NCI-H526 treated with DMSO at 0.1 percent for 48 hours (cell line): ENCODE measurements around the gene PBRM1.

Experiments used
- DNase-seq: peaks from one replicate; lab custom pipeline; 2025; lab: John Stamatoyannopoulos, UW

Gene PBRM1

DNA sequence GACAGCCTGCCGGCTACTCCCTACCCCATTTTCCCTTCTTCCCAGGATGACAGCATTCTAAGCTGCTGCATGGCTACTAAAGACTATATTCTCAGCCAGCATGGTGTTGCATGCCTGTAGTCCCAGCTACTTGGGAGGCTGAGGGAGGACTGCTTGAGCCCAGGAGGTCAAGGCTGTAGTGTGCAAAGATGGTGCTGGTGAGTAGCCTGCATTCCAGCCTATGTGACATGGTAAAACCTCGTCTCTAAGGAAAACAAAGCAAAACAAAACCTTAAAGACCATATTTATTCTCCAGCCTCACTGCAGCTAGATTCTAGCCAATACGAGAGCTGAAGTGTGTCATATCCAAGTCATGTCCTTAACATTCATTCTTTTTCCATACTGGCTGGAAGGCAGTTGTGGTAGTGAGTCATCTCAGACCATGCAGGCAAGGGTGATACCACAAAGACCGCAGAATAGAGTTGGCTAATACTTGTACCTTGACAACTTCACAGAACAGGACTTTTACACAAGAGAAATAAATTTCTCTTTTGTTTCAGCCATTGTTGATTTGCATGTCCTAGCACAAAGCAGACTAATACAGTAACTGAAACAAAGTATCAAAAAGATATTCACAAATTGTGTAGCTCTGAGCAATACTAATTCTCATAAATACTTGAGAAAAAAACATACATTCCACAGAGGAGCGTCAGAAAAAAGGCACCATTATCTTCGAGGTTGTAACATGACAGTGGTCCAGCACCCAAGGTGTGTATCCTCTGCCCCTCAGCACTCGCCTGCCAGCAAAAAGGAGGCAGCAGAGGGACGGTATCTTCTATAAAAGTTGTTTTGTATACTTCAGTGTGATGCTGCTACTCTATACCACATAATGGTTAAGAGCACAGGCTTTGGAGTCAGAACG is 14.8 kb downstream of the PBRM1 start:
- no peak for DNase-seq

DNA sequence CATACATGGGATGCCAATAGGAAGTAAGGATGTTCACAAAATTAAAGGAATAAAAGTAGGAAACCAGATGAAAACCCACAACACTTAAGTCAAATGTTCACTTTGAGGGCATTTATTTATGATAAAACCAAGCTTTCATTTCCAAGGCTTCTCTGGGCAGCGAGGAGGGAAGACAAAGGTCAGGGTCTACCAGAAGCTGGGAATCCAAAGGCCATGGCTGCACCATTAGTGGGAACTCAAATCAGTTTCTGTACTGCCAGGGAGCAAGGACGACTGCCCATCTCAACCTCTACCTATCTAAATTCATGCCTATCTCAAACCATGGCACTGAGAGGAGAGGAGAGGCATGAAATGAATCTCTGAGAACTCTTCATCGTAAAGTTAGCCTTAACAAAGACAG is 22.6 kb downstream of the PBRM1 start:
- no peak for DNase-seq

DNA sequence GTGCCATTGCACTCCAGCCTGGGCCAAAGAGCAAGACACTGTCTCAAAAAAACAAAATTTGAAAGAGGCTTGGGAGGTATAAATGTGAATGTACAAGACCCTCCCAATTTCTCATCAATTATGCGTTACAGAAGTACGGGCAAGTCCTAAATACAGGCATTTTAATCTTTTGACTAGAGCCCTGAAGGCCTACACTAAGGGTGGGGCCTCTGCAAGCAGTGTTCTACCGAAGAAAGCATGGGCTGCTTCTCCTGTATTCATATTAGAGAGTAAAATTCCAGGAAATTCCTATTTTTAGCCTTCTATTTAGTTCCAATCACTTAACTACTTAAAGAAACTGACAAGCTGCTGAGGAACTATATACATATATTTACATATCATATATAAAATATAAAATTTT is 25.7 kb downstream of the PBRM1 start:
- DNase-seq = no peak

DNA sequence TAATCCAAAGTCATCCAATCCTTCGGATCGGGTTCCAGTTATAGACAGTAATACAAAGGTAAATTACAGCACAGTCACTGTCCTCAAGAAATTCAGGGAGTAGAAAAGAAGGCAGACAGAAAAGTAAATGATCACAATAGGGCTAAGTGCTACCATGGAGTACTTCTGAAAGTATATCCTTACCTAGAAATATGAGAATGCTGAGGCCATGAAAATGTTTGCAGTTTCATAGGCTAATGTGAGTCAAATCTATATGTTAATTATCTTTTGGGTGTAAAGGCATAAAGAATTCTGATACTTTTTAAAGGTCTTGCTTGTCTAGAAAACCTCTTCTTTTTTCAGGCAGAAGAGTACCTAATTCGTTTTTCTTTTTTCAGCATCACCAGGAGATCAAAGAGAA is 29.8 kb downstream of the PBRM1 start:
- no peak for DNase-seq

DNA sequence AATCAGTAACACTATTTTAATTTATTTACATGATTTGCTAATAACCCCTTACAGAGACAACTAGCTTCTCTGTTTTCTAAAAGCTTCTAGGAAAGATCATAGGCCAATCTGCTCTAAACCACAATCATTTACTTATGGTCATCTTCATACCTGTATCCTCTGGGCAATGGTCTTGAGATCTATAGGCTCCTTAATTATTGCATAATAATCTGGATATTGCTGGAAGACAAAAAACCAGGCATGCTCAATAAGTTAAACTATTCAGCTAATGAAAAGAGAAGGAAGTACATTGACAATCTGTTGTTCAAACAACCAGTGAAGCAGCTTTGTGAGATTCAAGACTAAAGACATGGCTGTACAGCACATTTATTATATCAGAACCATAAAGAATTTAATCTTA is 34.1 kb downstream of the PBRM1 start:
- DNase-seq = no peak

DNA sequence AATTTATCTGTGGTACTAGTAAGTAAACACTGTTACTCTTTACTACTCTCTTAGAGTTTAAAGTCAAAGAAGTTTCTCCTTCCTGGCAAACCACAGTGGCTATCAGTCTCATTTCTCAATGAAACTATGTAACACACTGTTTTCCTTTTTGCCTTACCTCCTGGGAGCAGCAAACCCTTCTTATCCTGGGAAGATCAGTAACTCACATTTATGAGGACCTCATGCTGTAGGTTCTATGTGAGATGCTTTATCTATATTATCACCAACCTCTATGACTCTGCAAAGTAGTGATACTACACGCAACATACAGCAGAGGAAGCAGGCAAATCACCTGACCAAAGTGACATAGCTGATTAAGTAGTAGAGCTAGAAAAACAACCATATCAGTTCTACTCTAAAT is 35.3 kb downstream of the PBRM1 start:
- no peak for DNase-seq

DNA sequence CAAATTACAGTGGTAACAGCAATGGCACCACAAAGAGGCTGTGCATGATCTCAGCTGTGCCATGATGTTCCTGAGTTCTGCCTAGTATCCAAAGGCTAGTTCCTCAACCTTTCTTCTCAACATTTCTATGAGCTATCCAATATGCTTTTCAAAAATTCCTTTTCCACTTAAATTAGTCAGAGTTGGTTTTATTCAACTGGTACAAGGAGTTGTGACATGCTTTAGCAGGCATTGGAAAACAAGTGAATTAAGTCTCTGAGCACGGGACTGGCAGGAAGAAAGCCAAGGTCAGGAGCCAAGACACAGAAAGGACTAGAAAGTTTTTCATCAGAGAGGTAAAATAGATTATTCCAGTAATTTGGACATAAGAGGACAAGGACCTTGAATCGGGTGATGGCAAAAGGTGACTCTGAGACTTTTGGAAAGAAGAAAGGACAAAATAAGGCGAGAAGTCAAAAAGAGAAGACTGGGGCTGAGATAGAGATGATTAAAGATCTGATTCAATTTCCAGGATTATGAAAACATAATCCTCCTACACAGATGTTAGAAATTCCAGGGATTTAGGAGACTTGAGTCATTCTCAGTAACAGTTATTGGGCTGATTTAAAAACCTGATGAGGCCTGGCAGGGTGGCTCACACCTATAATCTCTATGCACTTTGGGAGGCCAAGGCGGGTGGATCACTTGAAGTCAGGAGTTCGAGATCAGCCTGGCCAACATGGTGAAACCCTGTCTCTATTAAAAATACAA is 36.1 kb downstream of the PBRM1 start:
- DNase-seq = no peak

DNA sequence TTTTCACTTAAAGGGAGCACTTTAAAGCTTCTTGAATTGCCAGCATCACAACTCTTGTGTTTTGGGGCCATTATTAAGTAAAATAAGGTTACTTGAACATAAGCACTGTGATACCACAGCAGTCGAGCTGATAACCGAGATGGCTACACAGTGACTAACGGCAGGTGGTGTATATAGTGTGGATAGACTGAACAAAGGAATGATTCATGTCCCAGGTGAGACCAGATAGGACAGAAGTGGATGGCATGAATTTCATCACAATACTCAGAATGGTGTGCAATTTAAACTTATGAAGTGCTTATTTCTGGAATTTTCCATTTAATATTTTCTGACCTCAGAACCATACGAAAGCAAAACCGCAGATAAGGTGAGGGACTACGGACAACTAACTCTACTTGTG is 40.2 kb downstream of the PBRM1 start:
- no peak for DNase-seq

DNA sequence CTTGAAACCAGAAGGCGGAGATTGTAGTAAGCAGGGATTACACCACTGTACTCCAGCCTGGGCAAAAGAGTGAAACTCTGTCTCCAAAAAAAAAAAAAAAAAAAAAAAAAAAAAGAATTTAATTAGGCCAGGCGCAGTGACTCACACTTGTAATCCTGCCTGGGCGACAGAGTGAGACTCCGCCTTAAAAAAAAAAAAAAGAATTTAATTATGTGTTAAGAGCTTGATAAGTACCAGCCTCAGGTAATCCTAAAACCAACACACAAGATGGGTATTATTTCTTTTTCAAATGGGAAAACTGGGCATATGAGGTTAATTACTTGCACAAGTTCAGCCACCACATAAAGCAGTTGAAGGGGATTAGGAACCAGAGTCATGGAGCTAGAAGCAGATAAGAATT is 49.0 kb downstream of the PBRM1 start:
- no peak for DNase-seq

DNA sequence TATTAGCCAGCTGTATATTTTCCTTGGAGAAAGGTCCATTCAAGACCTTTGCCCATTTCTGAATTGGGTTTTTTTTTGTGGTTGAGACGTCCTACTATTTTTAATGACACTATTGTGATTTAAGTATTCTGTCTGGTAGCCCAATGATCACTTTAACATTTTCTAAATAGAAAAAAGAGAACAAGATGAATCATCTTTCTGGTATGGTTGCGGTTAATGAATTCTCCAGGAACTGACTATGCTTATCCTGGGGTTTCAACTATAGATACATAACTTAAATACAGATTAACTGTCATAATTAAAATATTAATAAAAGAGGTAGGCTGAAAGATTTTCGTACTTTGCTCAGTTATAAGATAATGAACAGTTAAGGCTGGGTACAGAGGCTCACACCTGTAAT is 51.9 kb downstream of the PBRM1 start:
- DNase-seq = no peak

DNA sequence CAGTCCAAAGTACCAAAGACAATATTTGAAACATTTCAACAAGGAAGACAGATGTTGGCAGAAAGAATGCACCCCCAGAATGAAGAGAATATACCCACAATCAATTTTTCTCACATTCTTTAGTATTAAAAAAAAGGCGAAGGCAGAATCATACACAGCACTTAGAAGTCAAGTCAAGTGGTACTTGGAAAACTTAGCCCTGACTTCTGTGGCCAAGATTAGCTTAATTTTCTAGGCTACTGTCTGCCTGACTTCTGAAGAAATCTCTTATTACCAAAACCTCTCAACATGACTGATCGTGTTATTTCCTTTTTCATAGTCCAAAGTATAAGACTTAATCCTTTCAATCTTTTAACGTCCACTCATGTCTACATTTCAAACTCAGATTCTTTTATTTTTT is 60.7 kb downstream of the PBRM1 start:
- no peak for DNase-seq

DNA sequence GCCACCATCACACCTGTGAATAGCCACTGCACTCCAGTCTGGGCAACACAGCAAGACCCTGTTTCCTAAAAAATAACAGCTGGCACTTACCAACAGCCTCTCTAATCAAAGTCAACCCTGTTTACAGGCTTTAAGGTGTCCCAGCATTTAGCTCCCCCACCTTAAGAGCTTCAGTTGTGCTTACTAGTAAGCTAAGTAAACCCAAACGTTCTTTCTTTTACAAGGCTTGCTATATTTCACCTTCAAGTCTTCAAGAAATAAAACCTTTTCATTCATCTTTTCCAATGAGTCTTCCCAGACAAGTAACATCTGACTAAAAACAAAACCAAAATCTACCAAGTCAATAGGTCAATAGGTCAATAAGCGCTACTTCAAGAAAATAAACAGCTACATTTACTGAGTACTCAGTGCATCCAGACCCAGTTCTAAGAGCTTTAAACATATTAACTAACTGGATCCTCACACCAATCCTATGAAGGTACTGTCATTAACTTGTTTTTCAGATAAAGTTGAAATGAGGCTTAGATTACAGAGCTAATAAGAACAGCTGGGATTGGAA is 62.4 kb downstream of the PBRM1 start:
- DNase-seq = no peak

DNA sequence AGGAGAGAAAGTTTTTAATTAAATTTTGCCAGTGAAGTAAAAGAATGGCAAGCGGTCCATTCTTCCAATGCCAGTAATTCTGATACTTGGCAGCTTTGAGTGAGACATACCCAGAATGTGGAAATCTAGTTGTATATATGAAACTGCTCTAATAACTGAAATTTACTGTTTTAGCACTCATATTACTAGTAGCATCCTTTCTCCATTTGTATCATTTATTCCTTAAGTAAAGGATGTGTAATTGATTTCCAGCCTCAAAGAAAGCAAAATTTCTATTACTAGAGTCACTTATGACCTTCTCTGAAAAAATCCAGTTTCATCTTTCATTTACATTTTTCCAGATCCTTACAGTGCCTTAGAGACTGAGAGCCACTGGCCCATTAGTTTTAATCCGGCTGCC is 65.1 kb downstream of the PBRM1 start:
- DNase-seq = no peak

DNA sequence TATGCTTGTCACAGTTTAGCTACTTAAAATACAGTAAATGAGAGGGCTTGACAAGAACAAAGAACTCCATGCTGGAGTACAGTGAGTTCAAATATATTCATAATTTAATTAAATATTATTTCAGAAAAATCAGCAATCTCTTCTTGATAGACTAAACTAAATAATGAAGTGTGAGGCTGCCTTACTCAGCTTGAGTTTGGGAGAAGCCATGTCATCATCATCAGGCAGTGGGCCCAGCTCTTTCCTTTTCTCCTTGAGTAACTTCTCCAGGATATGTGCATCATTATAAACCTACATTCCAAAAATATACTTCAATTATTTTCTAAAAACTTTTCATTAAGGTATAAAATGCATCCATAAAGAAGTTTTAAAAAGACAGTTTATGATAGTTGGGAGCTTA is 70.5 kb downstream of the PBRM1 start:
- DNase-seq = no peak

DNA sequence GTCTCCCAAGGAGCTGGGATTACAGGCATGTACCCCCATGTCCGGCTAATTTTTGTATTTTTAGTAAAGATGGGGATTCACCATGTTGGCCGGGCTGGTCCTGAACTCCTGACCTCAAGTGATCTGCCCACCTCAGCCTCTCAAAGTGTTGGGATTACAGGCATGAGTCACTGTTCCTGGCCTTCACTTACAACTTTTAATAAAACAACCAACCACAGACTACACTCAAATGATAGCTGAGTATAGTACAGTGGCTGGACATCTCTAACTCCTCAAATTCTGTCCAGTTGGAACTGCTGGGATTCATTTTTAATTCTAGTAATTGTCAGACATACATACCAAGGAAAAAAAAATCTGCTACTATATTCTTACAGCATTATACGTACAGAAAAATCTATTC is 71.0 kb downstream of the PBRM1 start:
- no peak for DNase-seq

DNA sequence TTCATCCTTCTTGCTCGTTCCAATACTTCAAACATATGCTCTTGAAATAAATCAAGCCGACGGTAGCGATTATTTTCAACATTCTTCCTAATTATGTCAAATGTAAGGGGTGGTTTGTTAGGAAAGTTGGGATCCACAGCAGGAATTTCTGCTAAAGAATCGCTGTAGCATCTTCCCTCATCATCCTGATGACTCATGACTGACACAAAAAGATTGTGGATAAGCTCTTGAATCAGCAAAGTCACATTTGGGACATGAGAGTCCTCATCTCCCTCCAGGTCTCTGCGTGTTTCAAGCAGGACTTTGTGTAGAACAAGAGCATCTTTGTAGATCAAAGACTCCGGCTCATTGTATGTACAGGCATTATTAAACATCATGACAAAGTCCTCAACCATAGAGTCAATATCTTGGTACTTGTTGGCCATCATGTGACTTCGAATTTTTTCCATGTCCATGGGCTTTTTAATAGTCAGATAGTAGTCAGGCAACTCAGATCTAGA is 76.3 kb downstream of the PBRM1 start:
- no peak for DNase-seq

DNA sequence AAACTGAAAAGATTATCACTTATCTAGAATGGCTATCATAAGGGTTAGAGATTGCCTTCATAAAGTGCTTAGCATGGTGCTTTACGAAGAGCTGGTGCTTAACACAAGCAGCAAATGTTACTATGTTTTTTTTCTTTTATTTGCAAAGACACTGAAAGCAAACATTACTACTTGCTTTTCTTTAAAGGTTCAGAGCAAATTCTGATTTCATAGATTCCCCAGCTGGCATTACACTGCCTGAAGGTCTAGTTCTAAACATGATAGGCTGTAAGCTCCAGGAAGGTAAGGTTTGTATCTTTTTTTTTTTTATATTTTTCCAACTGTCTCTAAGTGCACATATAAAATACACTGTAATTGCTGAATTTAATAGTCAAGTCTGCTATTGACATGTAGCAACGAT is 77.4 kb downstream of the PBRM1 start:
- no peak for DNase-seq

DNA sequence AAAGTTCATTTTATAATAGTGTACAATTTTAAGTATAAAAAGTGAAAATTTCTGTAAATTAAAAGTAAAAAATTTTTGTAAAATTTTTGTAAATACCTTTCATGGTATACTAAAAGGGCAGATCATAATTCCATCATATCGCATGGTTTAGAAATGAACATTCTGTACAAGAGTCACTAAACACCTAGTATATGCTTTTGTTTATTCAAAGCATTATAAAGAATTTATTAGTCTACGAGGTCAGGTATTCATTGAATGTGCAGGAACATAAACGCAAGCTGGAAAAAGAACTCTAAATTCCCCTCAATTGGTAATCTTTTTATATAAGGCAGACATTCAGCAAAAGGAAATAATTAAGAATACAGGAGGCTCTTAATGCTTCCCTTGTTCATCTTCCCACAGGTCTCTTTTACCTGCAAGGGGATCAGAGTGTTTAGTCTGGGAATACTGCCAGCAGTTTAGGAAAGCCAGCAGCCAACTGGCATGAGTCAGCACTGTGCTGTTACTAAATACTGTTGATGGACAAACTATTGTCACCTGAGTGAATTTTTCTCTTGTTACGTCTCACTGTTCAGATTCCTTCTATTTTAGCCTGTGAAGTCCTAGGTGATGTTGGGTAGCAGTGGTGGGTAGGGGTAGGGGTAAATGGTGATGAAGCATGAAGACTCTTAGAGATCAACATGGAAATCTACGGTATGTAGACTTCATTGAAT is 79.2 kb downstream of the PBRM1 start:
- DNase-seq = no peak

DNA sequence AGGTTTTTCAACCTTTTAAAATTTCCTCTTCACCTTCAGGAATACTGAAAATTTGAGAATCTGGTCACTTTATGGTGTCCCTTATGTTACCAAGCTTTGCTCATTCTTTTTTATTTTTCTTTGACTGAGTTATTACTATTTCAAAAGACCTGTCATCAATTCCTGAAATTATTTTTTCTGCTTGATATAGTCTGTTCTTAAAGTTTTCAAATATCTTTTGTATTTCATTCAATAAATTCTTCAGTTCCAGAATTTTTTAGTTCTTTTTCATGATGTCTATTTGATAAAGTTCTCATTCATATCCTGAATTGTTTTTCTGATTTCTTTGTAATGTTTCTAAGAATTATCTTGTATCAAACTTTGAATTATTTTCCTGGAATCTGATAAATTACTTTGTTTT is 85.5 kb downstream of the PBRM1 start:
- no peak for DNase-seq

DNA sequence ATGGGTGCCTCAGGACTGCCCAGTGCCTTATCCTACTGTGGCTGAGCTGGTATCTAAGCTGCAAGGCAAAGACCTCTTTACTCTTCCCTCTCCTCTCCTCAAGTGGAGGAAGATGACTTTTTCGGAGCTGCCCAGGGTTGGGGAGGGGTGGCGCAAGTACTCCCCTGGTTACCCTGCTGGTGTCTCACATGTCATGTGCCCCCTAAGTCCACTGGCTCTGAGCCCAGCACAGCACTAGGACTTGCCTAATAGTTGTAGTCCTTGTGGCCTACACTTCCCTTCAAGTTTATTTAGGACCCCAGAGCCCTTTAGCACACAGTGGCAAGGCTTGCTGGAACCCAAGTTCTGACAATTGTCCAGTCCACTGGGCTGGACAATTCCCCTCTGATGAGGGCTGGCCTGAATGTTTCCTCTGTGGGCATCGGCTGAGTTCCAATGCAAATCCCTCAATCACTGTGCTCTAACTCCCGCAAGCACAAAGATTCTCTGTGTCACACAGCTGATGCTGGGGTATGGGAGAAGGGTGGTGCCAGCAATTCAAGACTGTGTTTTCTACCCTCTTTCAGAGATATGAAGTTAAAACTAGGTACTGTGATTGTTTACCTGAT is 89.0 kb downstream of the PBRM1 start:
- no peak for DNase-seq

DNA sequence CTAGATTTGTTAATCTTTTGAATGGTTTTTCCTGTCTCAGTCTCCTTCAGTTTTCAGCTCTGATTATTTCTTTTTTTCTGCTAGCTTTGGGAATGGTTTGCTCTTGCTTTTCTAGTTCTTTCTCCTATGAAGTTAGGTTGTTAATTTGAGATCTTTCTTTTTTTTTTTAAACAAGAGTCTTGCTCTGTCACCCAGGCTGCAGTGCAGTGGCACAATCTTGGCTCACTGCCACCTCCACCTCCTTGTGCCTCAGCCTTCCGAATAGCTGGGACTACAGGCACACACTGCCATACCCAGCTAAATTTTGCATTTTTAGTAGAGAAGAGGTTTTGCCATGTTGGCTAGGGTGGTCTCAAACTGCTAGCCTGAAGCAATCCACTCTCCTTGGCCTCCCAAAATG is 92.6 kb downstream of the PBRM1 start:
- no peak for DNase-seq
